ENCODE results near the gene OBP2A.

OBP2A gene

DNA sequence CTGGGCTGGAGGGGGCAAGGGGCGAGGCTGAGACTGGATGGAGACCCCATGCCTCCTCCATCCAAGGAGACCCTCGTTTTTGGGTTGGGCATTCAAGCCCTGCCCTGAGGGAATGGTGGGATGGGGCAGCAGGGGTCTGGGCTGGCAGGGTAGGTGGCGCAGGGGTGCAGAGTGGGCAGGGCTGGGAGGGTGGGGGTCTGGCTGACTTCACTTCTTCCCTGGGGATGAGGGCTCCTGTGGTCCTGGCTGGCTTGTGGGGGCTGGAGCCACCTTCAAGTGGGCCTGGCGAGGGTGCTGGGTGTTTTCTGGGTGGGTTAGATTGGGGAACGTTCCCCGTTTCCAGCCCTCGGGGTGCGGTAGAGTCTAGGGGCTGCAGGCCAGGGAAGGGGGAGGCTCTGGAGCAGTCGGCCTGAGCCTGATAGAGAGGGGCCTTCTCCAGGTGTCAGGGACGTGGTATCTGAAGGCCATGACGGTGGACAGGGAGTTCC, 24.3 kb upstream of the OBP2A start:
- peaks cover 18% of the 10 kb centered on the region for H3K4me1 ChIP-seq (ENCODE audit: insufficient read depth, insufficient read length)
- no peak for DNase-seq (ENCODE audit: low read depth, low spot score)
- no peaks in the 10 kb centered on the region for H3K27me3 ChIP-seq (ENCODE audit: insufficient read depth, insufficient read length)
- no peaks in the 10 kb centered on the region for H3K9me3 ChIP-seq (ENCODE audit: insufficient read depth, low read length)
- no peaks in the 10 kb centered on the region for H3K36me3 ChIP-seq (ENCODE audit: insufficient read depth, insufficient read length, low read length)
- H3K9ac ChIP-seq (ENCODE audit: insufficient read length, low read depth), result no peak overlapping the region
- TF ChIP-seq YY1 (IDR thresholded peaks at IDR 0.05; ENCODE audit: insufficient read depth, insufficient read length) (no peak), SUZ12 (IDR thresholded peaks at IDR 0.05; ENCODE audit: extremely low read depth, insufficient read depth, insufficient read length) (no peak), ZNF274 (IDR thresholded peaks at IDR 0.05; ENCODE audit: low read depth, low read length) (no peak)
- H3K4me3 ChIP-seq (ENCODE audit: insufficient read length, low read depth), result no peak overlapping the region

- TF ChIP-seq SUZ12 (IDR thresholded peaks at IDR 0.05; ENCODE audit: extremely low read depth, insufficient read depth, insufficient read length) (no peak), YY1 (IDR thresholded peaks at IDR 0.05; ENCODE audit: insufficient read depth, insufficient read length) (no peak), ZNF274 (IDR thresholded peaks at IDR 0.05; ENCODE audit: low read depth, low read length) (no peak)
- H3K4me3 ChIP-seq (ENCODE audit: insufficient read length, low read depth), result no peak overlapping the region
- H3K4me1 ChIP-seq (ENCODE audit: insufficient read depth, insufficient read length), result peaks cover 25% of the 10 kb centered on the region
- H3K36me3 ChIP-seq (ENCODE audit: insufficient read depth, insufficient read length, low read length), result no peaks in the 10 kb centered on the region
- no peaks in the 10 kb centered on the region for H3K9me3 ChIP-seq (ENCODE audit: insufficient read depth, low read length)
- DNase-seq (ENCODE audit: low read depth, low spot score), result no peak
- H3K27me3 ChIP-seq (ENCODE audit: insufficient read depth, insufficient read length), result no peaks in the 10 kb centered on the region
- H3K9ac ChIP-seq (ENCODE audit: insufficient read length, low read depth), result no peak overlapping the region
These were observed 23.6 kb upstream of the OBP2A start for GRCh38 chr9:135522137-135522877.

DNA sequence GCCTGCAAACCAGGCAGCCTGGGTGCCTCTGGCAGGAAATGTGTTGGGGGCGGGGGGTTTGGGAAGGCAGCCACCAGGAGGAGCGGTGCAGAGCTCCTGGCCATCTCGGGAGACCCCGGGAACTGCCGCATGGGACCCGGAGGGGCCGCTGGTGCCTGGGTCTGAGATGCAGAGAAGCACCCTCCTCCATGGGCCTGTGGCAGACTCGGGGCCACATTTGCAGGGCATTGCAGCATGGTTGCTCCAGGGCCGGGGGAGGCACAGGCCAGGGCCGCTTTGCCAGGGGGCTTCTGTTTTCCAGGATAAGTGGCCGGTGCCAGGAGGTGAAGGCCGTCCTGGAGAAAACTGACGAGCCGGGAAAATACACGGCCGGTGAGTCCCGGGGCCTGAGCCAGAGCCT, 23.0 kb upstream of the OBP2A start:
- Histone ChIP-seq H3K9me3 (ENCODE audit: insufficient read depth, low read length) (no peaks in the 10 kb centered on the region), H3K4me1 (ENCODE audit: insufficient read depth, insufficient read length) (peaks cover 25% of the 10 kb centered on the region), H3K36me3 (ENCODE audit: insufficient read depth, insufficient read length, low read length) (no peaks in the 10 kb centered on the region), H3K4me3 (ENCODE audit: insufficient read length, low read depth) (no peak overlapping the region), H3K27me3 (ENCODE audit: insufficient read depth, insufficient read length) (no peaks in the 10 kb centered on the region), H3K9ac (ENCODE audit: insufficient read length, low read depth) (no peak overlapping the region)
- no peak for DNase-seq (ENCODE audit: low read depth, low spot score)
- no peak for TF ChIP-seq SUZ12 (IDR thresholded peaks at IDR 0.05; ENCODE audit: extremely low read depth, insufficient read depth, insufficient read length)
- no peak for TF ChIP-seq ZNF274 (IDR thresholded peaks at IDR 0.05; ENCODE audit: low read depth, low read length)
- no peak for TF ChIP-seq YY1 (IDR thresholded peaks at IDR 0.05; ENCODE audit: insufficient read depth, insufficient read length)

DNA sequence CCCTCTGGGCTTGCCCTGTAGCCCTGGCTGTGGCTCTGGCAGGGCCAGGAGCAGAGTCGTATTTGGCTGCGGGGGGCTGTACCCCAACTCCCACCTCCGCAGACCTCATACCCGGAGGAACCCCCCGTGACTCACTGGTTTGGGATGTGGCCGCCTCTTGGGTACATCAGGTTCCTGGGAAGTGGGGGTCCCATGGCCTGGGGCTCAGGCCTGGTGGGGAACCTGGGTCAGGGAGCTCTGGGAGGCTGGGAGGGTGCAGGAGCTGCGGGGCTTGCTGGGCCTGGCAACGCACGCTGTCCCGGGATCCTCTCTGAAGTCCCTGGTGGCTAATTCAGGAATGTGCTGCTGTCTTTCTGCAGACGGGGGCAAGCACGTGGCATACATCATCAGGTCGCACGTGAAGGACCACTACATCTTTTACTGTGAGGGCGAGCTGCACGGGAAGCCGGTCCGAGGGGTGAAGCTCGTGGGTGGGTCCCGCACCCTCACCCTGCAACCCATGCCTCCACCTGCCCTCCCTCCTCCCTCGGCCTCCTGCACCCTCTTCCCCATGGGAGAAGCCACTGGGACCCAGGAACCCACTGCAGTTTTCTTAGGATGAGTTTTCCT, 22.3 kb upstream of the OBP2A start:
- TF ChIP-seq ZNF274 (IDR thresholded peaks at IDR 0.05; ENCODE audit: low read depth, low read length) (no peak), YY1 (IDR thresholded peaks at IDR 0.05; ENCODE audit: insufficient read depth, insufficient read length) (no peak), SUZ12 (IDR thresholded peaks at IDR 0.05; ENCODE audit: extremely low read depth, insufficient read depth, insufficient read length) (no peak)
- H3K36me3 ChIP-seq (ENCODE audit: insufficient read depth, insufficient read length, low read length), result no peaks in the 10 kb centered on the region
- no peak for DNase-seq (ENCODE audit: low read depth, low spot score)

GRCh38 chr9:135524130-135524861, 21.6 kb upstream of the OBP2A start:
- Histone ChIP-seq H3K27me3 (ENCODE audit: insufficient read depth, insufficient read length) (no peaks in the 10 kb centered on the region), H3K4me1 (ENCODE audit: insufficient read depth, insufficient read length) (peaks cover 25% of the 10 kb centered on the region), H3K9ac (ENCODE audit: insufficient read length, low read depth) (no peak overlapping the region), H3K36me3 (ENCODE audit: insufficient read depth, insufficient read length, low read length) (no peaks in the 10 kb centered on the region), H3K4me3 (ENCODE audit: insufficient read length, low read depth) (no peak overlapping the region), H3K9me3 (ENCODE audit: insufficient read depth, low read length) (no peaks in the 10 kb centered on the region)
- no peak for DNase-seq (ENCODE audit: low read depth, low spot score)
- TF ChIP-seq YY1 (IDR thresholded peaks at IDR 0.05; ENCODE audit: insufficient read depth, insufficient read length) (no peak), SUZ12 (IDR thresholded peaks at IDR 0.05; ENCODE audit: extremely low read depth, insufficient read depth, insufficient read length) (no peak), ZNF274 (IDR thresholded peaks at IDR 0.05; ENCODE audit: low read depth, low read length) (no peak)

More for the DNA sequence above, 22.3 kb upstream of the OBP2A start:
- Histone ChIP-seq H3K9ac (ENCODE audit: insufficient read length, low read depth) (no peak overlapping the region), H3K4me1 (ENCODE audit: insufficient read depth, insufficient read length) (peaks cover 25% of the 10 kb centered on the region), H3K27me3 (ENCODE audit: insufficient read depth, insufficient read length) (no peaks in the 10 kb centered on the region), H3K4me3 (ENCODE audit: insufficient read length, low read depth) (no peak overlapping the region), H3K9me3 (ENCODE audit: insufficient read depth, low read length) (no peaks in the 10 kb centered on the region)

- Histone ChIP-seq H3K36me3 (ENCODE audit: insufficient read depth, insufficient read length, low read length) (no peaks in the 10 kb centered on the region), H3K9ac (ENCODE audit: insufficient read length, low read depth) (no peak overlapping the region), H3K27me3 (ENCODE audit: insufficient read depth, insufficient read length) (no peaks in the 10 kb centered on the region), H3K9me3 (ENCODE audit: insufficient read depth, low read length) (no peaks in the 10 kb centered on the region), H3K4me1 (ENCODE audit: insufficient read depth, insufficient read length) (peaks cover 25% of the 10 kb centered on the region), H3K4me3 (ENCODE audit: insufficient read length, low read depth) (no peak overlapping the region)
- TF ChIP-seq SUZ12 (IDR thresholded peaks at IDR 0.05; ENCODE audit: extremely low read depth, insufficient read depth, insufficient read length), result no peak
- no peak for TF ChIP-seq ZNF274 (IDR thresholded peaks at IDR 0.05; ENCODE audit: low read depth, low read length)
- no peak for TF ChIP-seq YY1 (IDR thresholded peaks at IDR 0.05; ENCODE audit: insufficient read depth, insufficient read length)
- no peak for DNase-seq (ENCODE audit: low read depth, low spot score)
These were observed 20.5 kb upstream of the OBP2A start for GRCh38 chr9:135525241-135526088.
